ENCODE results near the gene RNF212B.
A peak's percentile ranks its signal among the peaks of the same experiment; 100 is the strongest.

RNF212B gene

DNA sequence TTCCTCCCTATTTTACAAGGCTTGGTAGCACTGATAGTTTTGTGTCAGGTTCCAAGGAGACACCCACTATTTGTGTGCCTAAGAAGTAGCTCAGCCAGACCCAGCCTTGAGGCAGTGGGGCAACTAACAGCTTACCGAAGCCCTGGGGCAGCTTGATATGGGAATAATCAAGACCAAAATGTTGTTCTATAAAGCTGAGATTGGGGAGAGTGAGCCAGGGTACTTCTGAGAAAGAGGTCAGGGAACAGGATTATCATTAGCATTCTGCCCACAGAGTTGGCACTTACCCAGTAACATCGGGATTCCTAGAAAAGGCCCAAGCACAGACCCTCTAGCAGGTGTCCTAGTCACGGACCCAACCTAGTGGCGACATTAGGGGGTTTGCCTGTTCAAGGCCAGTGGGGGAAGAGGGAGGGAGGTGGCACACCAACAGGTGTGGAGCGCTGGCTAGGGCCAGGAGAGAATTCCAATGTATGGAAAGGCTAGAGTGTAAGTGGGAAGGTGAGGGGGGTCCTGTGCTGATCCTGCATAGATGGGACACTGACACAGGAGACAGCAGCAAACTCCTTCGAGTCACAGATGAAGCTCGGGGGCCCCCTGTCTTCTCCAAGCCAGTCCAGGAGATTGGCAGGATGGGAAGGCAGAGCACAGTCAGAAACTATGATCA, 60.0 kb downstream of the RNF212B start:
- TF ChIP-seq, protein P1, sequence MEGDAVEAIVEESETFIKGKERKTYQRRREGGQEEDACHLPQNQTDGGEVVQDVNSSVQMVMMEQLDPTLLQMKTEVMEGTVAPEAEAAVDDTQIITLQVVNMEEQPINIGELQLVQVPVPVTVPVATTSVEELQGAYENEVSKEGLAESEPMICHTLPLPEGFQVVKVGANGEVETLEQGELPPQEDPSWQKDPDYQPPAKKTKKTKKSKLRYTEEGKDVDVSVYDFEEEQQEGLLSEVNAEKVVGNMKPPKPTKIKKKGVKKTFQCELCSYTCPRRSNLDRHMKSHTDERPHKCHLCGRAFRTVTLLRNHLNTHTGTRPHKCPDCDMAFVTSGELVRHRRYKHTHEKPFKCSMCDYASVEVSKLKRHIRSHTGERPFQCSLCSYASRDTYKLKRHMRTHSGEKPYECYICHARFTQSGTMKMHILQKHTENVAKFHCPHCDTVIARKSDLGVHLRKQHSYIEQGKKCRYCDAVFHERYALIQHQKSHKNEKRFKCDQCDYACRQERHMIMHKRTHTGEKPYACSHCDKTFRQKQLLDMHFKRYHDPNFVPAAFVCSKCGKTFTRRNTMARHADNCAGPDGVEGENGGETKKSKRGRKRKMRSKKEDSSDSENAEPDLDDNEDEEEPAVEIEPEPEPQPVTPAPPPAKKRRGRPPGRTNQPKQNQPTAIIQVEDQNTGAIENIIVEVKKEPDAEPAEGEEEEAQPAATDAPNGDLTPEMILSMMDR (IDR thresholded peaks at IDR 0.05; ENCODE audit: control insufficient read depth, insufficient read depth, low read depth, low read length, missing control alignments) = no peak
- DNase-seq (ENCODE audit: low read depth) = no peak

DNA sequence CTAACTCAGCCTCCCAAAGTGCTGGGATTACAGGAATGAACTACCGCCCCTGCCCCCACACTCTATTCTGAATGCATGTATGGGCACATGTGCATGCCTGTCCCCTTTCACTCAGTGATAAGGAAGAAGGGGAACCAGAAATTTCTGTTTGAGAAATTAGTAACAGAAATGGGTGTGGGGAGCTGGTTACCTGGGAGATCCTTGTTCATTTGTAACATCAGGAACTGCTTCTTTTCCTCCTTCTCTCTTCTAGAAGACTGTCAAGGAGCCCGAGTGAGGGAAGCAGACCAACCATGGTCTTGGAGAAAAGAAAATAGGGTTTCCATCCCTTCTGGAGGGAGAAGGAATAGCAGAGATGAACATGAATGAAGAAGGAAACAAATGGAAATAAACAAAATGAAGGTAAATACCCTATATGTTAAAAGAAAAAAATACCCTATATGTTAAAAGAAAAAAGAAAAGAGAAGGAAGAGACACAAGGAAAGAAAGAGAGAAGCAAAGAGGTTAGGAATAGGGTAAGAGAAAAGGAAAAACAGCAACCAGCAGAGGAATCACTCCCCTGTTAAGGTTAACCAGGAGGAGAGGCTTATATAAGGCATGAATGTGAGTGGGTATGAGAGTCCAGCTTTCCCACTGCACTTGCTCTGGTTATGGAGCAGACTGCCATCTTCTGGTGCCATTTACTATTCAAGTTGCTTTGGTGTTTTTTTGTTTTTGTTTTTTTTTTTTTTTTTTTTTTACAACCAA, 61.6 kb downstream of the RNF212B start:
- DNase-seq (ENCODE audit: low read depth) = no peak
- no peak overlapping the region for H3K4me3 ChIP-seq (ENCODE audit: control insufficient read depth, low read depth, low read length)
- TF ChIP-seq, protein P1 (IDR thresholded peaks at IDR 0.05; ENCODE audit: control insufficient read depth, insufficient read depth, low read depth, low read length, missing control alignments) = peak; percentile 34

More for the DNA sequence above, 60.0 kb downstream of the RNF212B start:
- H3K4me3 ChIP-seq (ENCODE audit: control insufficient read depth, low read depth, low read length) = no peak overlapping the region

DNA sequence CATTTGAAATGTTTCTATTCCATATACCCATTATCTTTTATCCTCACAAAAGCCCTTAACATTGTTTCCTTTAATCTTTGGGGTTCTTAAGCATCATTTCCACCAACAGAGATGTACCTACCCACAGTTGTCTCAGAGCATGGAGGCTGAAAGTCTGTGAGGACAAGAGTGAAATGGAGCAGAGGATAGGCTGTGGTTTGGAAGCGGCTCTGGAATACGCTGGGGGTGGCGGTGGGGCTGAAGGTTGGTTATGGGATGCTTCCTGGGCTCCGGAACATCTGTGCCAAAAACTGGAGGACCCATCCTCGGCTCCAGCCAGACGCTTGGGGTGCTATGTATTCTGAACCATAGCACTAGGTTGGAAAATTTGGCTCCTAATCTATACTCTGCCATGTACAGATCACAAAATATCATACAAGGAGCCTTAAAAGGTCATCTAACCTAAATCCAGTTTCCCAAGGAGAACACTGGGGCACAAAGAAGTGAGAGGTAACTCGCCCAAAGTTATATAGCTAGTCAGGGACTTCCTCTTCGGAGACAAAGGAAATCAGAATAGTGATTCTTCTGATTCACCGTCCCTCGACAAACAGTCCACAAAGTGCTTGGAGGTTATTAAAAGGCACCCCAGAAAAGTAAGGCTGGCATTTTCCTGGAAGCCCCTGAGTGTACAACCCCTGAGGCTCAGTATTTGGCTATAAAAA, 62.4 kb downstream of the RNF212B start:
- TF ChIP-seq, protein P1 (IDR thresholded peaks at IDR 0.05; ENCODE audit: control insufficient read depth, insufficient read depth, low read depth, low read length, missing control alignments) = peak; percentile 0
- DNase-seq (ENCODE audit: low read depth) = no peak
- peak overlapping the region; percentile 77 for H3K4me3 ChIP-seq (ENCODE audit: control insufficient read depth, low read depth, low read length)

GRCh38 chr14:23300687-23301223, 63.0 kb downstream of the RNF212B start:
- TF ChIP-seq, protein P1 (IDR thresholded peaks at IDR 0.05; ENCODE audit: control insufficient read depth, insufficient read depth, low read depth, low read length, missing control alignments) = no peak
- peak overlapping the region; percentile 77 for H3K4me3 ChIP-seq (ENCODE audit: control insufficient read depth, low read depth, low read length)
- DNase-seq (ENCODE audit: low read depth) = no peak

DNA sequence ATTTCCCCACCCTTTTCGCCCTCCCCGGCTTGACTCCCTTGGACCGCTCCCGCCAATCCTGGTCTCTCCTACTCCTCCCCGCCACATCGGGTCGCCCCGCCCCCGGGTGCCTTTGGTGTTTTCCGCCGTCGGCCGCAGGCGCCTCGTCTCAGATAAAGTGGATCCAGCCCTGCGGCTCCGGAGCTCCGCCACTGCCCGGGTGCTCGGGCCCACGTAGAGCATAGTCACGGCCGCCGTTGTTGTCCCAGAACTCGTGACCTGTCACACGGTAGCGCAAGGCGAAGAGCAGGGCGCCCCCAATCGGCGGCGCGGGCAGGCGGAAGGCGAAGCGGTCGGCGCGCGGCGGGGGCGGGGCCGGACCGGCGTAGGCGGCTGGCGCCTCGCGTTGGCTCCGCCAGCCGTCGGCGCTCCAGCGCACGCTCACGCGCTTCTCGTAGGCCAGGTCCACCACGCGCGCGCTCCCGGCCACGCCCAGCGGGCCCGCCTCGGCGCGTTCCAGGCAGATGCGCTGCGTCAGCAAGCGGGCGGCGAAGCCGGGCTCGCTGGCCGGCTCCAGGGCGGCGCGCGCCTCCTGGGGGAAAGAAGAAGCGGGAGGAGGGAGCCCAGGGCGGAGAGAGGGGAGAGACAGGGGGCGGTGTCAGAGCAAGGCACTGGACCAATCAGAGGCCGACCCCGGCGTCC, 63.7 kb downstream of the RNF212B start:
- TF ChIP-seq, protein P1 (IDR thresholded peaks at IDR 0.05; ENCODE audit: control insufficient read depth, insufficient read depth, low read depth, low read length, missing control alignments) = peak; percentile 63
- DNase-seq (ENCODE audit: low read depth) = peak; percentile 90
- H3K4me3 ChIP-seq (ENCODE audit: control insufficient read depth, low read depth, low read length) = peak overlapping the region; percentile 77

DNA sequence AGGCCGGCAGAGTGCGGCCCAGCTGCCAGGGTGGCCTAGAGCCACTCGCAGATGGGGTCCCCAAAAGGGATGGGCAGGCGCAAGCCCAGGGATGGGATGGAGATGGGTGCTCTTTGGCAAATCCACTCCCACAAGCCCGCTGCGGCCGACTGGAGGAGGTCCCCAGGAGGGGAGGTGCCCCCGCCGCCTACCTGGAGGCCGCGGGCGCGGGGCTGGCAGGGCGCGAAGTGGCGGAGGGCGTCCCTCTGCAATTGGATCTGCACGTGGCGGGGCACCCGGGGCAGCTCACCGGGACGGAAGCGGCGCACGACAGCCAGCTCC, 64.2 kb downstream of the RNF212B start:
- no peak for DNase-seq (ENCODE audit: low read depth)
- TF ChIP-seq, protein P1 (IDR thresholded peaks at IDR 0.05; ENCODE audit: control insufficient read depth, insufficient read depth, low read depth, low read length, missing control alignments) = no peak
- peak overlapping the region; percentile 75 for H3K4me3 ChIP-seq (ENCODE audit: control insufficient read depth, low read depth, low read length)
